A673 (cell line): ENCODE data around the gene CNGA2. TPM values are rescaled to one million over a fixed set of nuclear protein-coding genes. Genes with fewer than 3 reads are reported as not detected.

Experiments
- BruUV-seq: library from RNA; stranded (reverse); fragments of 400-500 nt; replicated peaks from 2 replicates; lab custom pipeline; 2021; lab: Mats Ljungman, UMichigan
- CTCF ChIA-PET: fragments of 300-600 bp; sonication (Branson Sonifier 250); formaldehyde crosslinking; loops from one replicate; lab custom pipeline; 2022; ENCODE audit warnings: antibody characterized with exemption; lab: Charles Lee
- POLR2A ChIA-PET: fragments of 300-600 bp; sonication (Branson Sonifier 250); formaldehyde crosslinking; loops from one replicate; lab custom pipeline; 2022; ENCODE audit warnings: antibody characterized with exemption; ENCODE audit not compliant: low non-redundant PET; lab: Charles Lee
- DNase-seq: peaks from one replicate; pipeline ENCODE4 v3.0.0-alpha.2; 2015; ENCODE audit warnings: low spot score
- H3K27ac ChIP-seq: fragments of 200-600 bp; sonication (generic); 2 replicates; pipeline ENCODE4 v1.5.1; 2016; ENCODE audit warnings: mixed run types, low read depth, mild to moderate bottlenecking, mixed read lengths, antibody characterized with exemption, low read length; ENCODE audit not compliant: poor library complexity, severe bottlenecking
- H3K27me3 ChIP-seq: fragments of 200-600 bp; sonication (generic); replicated peaks from 2 replicates; pipeline ENCODE4 v1.6.1; 2017; ENCODE audit warnings: mixed run types, low read depth, mild to moderate bottlenecking, mixed read lengths, antibody characterized with exemption, low read length; ENCODE audit not compliant: insufficient read depth, poor library complexity
- H3K36me3 ChIP-seq: fragments of 200-600 bp; sonication (generic); 2 replicates; pipeline ENCODE4 v1.6.1; 2016; ENCODE audit warnings: mixed run types, mild to moderate bottlenecking, mixed read lengths, antibody characterized with exemption, low read length; ENCODE audit not compliant: insufficient read depth, poor library complexity, severe bottlenecking
- H3K4me1 ChIP-seq: fragments of 200-600 bp; sonication (generic); 2 replicates; pipeline ENCODE4 v1.6.1; 2017; ENCODE audit warnings: mixed run types, mild to moderate bottlenecking, mixed read lengths, antibody characterized with exemption, low read length; ENCODE audit not compliant: insufficient read depth, poor library complexity, severe bottlenecking
- H3K4me3 ChIP-seq: fragments of 200-600 bp; sonication (generic); 2 replicates; pipeline ENCODE4 v1.5.1; 2016; ENCODE audit warnings: low read depth, mixed run types, mild to moderate bottlenecking, mixed read lengths, low read length; ENCODE audit not compliant: poor library complexity, severe bottlenecking
- H3K9me3 ChIP-seq: fragments of 200-600 bp; sonication (generic); 2 replicates; pipeline ENCODE4 v1.6.1; 2016; ENCODE audit warnings: mixed run types, low read depth, mild to moderate bottlenecking, mixed read lengths, antibody characterized with exemption, low read length; ENCODE audit not compliant: poor library complexity, severe bottlenecking
- EZH2 ChIP-seq: fragments of 200-600 bp; sonication (generic); IDR thresholded peaks from 2 replicates; pipeline ENCODE4 v1.6.1; 2017; ENCODE audit warnings: borderline replicate concordance, low read depth, mild to moderate bottlenecking, mixed read lengths, antibody characterized with exemption, low read length; ENCODE audit not compliant: poor library complexity, severe bottlenecking
- intact Hi-C: fragments of 100-400 bp; cut with micrococcal nuclease; formaldehyde crosslinking; loops from one replicate; pipeline ENCODE4 v1.10.0; 2022; ENCODE audit not compliant: unreplicated experiment
- total RNA-seq: library from RNA; stranded (reverse); gene quantifications from 2 replicates; pipeline ENCODE4 v1.2.3, GENCODE V29; 2021
- TF ChIP-seq, protein P1 (sequence below): fragments of 300-800, 200-600 bp; sonication (generic); conservative IDR thresholded peaks from 2 replicates; pipeline ENCODE4 v1.5.1; 2017; ENCODE audit warnings: low read depth, mild to moderate bottlenecking, antibody characterized with exemption, low read length, moderate library complexity, mixed read lengths

Gene CNGA2
- total RNA-seq, 1 experiment from 2014 or later = not detected

DNA sequence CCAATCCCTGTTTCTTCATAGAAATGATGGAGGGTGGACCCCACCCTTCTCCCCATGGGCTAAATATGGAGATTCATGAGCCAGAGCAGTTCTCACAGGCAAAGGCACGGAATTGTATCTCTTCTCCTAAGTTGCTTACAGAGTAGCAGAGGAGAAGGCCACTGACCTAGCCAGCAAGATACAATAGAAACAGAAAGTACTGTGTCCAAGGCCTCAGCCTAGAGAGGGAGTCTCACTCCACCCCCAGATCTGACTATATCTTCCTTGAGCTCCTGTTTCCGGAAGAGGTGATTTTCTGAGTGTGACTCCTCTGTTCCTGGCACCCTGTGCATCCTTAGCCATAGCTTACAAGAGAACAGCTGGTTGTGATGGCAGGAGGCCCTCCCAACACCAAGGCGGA is 18.8 kb upstream of the CNGA2 start, which contains the start of gene FATE1:
Gene FATE1 (plus strand): TSS at position 284 of the 400 bp plus-strand sequence. CDS start 85 bp downstream, at position 369.
- Histone ChIP-seq H3K9me3 (no peaks in the 10 kb centered on the region), H3K4me1 (no peaks in the 10 kb centered on the region), H3K27me3 (no peaks in the 10 kb centered on the region), H3K36me3 (no peaks in the 10 kb centered on the region), H3K27ac (no peak within 1 kb of the TSS), H3K4me3 (no peak within 1 kb of the TSS)
- TF ChIP-seq, protein P1, sequence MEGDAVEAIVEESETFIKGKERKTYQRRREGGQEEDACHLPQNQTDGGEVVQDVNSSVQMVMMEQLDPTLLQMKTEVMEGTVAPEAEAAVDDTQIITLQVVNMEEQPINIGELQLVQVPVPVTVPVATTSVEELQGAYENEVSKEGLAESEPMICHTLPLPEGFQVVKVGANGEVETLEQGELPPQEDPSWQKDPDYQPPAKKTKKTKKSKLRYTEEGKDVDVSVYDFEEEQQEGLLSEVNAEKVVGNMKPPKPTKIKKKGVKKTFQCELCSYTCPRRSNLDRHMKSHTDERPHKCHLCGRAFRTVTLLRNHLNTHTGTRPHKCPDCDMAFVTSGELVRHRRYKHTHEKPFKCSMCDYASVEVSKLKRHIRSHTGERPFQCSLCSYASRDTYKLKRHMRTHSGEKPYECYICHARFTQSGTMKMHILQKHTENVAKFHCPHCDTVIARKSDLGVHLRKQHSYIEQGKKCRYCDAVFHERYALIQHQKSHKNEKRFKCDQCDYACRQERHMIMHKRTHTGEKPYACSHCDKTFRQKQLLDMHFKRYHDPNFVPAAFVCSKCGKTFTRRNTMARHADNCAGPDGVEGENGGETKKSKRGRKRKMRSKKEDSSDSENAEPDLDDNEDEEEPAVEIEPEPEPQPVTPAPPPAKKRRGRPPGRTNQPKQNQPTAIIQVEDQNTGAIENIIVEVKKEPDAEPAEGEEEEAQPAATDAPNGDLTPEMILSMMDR = no peak
- no peak for TF ChIP-seq EZH2
- no TSS peak for BruUV-seq
- CTCF ChIA-PET = no interaction called here
- POLR2A ChIA-PET = no interaction called here
- intact Hi-C loops = no loop called here
- DNase-seq = no peak

DNA sequence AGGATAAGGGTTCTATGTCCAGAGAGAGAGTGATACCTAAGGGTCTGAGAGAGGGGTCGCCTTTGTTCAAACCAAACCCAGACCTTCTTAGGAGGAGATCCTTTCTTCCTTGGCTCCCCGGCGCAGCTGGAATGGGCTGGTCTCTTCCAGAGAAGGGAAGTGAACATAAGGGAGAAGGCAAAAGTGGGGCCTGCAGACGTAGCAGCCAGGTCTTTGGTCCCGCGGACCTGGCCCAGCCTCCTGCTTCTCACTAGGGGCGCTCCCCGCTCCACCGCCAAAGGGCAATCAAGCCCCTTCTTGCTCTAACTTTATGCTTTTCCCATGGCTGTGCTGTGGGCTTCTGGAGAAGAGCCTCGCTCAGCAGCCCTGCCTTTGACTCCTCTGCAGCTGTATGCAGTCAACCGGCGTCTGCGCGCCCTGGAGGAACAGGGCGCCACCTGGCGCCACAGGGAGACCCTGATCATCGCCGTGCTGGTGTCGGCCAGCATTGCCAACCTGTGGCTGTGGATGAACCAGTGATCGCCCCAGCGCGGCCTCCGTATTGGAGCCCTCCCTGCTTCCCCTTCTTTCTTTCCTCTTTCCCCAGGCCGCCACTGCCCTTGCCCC is 12.2 kb upstream of the CNGA2 start:
- no TSS peak for BruUV-seq
- ChIA-PET POLR2A (no interaction called here), CTCF (no interaction called here)
- H3K4me1 ChIP-seq = no peaks in the 10 kb centered on the region
- no peak for DNase-seq
- H3K4me3 ChIP-seq = no peak overlapping the region
- no peaks in the 10 kb centered on the region for H3K27me3 ChIP-seq
- no peak overlapping the region for H3K27ac ChIP-seq
- no peaks in the 10 kb centered on the region for H3K9me3 ChIP-seq
- intact Hi-C loops = no loop called here
- no peaks in the 10 kb centered on the region for H3K36me3 ChIP-seq
- TF ChIP-seq, protein P1 = no peak; the same call in 1 of the 2 replicates
- TF ChIP-seq EZH2 = no peak

DNA sequence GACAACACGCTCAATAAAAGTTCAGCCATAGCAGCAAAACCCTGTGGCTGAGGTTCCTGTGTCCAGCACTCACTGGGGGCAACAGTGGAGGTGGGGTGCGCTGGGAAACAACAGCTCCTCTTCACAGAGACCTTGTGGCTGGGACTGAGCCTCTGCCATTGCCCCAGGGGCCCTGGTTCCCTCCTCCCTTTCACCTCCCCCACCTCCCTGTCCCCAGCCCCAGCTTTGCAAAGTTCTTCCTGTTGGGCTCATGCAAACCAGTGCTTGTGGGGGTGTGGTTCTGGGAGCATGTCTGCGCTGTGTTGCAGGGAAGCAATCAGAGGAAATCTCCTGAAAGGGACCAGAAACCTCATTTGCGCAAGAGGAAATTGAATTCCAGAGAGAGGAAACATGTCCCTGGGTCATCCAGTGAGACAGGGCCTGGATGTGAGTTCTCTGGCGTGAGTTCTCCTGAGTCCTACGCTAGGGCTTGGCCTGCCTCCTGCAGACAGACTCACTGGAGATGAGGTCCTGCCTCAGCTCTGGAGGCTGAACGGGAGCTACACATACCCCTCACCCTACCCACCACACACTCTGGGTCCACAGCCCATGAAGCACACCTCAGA is 11.3 kb upstream of the CNGA2 start:
- no peaks in the 10 kb centered on the region for H3K4me1 ChIP-seq
- no peak overlapping the region for H3K4me3 ChIP-seq
- no TSS peak for BruUV-seq
- ChIA-PET POLR2A (no interaction called here), CTCF (no interaction called here)
- intact Hi-C loops = no loop called here
- TF ChIP-seq, protein P1 = no peak
- TF ChIP-seq EZH2 = no peak
- H3K27ac ChIP-seq = no peak overlapping the region
- no peaks in the 10 kb centered on the region for H3K9me3 ChIP-seq
- no peaks in the 10 kb centered on the region for H3K27me3 ChIP-seq
- no peak for DNase-seq
- H3K36me3 ChIP-seq = no peaks in the 10 kb centered on the region
